Erythroblast (primary cell): ENCODE results near the gene DHCR7.

ENCODE experiments used
- GATA1 ChIP-seq: IDR thresholded peaks from 2 replicates; pipeline ENCODE4 v1.6.1; 2011; ENCODE audit warnings: low read depth, mild to moderate bottlenecking, control low read depth, low read length, moderate library complexity
- POLR2A ChIP-seq: IDR thresholded peaks from 2 replicates; pipeline ENCODE4 v1.6.1; 2011; ENCODE audit warnings: mild to moderate bottlenecking, low read length

DNA sequence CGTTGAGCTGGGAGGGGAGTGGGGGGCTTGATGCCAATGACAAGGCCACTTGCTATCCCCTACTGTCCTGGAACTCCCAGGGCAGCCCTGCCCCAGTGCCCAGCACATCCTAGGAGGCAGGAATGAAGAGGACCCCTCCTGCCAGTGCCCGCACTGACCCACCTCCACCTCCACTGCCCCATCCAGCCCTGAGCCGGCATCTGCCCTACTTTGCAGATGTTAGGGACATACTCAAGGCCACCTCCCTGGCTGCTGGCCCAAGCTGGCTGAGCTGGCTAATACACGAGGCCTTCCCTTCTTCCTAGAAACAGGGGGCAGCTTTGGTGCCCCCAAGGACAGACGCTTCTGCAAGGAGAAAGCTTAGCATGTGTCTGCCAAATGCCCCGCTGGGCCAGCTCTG, 10.8 kb downstream of the DHCR7 start:
- TF ChIP-seq POLR2A (no peak), GATA1 (no peak)
